GM21717 (cell line): ENCODE measurements around the gene HDAC5.

Experiments
- ATAC-seq: cut with Tn5 transposase; IDR thresholded peaks from one replicate; pipeline ENCODE4 v1.9.1; 2021; ENCODE audit warnings: mild to moderate bottlenecking, moderate library complexity; ENCODE audit not compliant: unreplicated experiment

HDAC5 gene

GRCh38 chr17:44091200-44091997 lies 32.0 kb downstream of the HDAC5 start:
- no peak for ATAC-seq

- no peak for ATAC-seq
Observed at GRCh38 chr17:44088254-44088653, 35.2 kb downstream of the HDAC5 start.

- ATAC-seq = no peak
Observed at GRCh38 chr17:44087319-44087718, 36.1 kb downstream of the HDAC5 start.

GRCh38 chr17:44086364-44087311 lies 36.8 kb downstream of the HDAC5 start:
- ATAC-seq = no peak

- ATAC-seq = no peak
Observed at GRCh38 chr17:44085908-44086307, 37.5 kb downstream of the HDAC5 start.

- no peak for ATAC-seq
Observed at GRCh38 chr17:44084921-44085320, 38.5 kb downstream of the HDAC5 start.

- ATAC-seq = no peak
Observed at GRCh38 chr17:44084131-44084538, 39.3 kb downstream of the HDAC5 start.

GRCh38 chr17:44083250-44083849 lies 40.1 kb downstream of the HDAC5 start:
- ATAC-seq = no peak

GRCh38 chr17:44082256-44082927 lies 41.0 kb downstream of the HDAC5 start:
- no peak for ATAC-seq

- no peak for ATAC-seq
Observed at GRCh38 chr17:44081681-44082080, 41.8 kb downstream of the HDAC5 start.

GRCh38 chr17:44079877-44080821 lies 43.3 kb downstream of the HDAC5 start:
- no peak for ATAC-seq

- ATAC-seq = no peak
Observed at GRCh38 chr17:44078412-44078811, 45.0 kb downstream of the HDAC5 start.

GRCh38 chr17:44077595-44077909 lies 45.9 kb downstream of the HDAC5 start:
- ATAC-seq = no peak

- ATAC-seq = no peak
Observed at GRCh38 chr17:44076716-44077594, 46.5 kb downstream of the HDAC5 start.

GRCh38 chr17:44075598-44076293 lies 47.7 kb downstream of the HDAC5 start:
- ATAC-seq = no peak

- no peak for ATAC-seq
Observed at GRCh38 chr17:44074911-44075285, 48.5 kb downstream of the HDAC5 start.

- ATAC-seq = no peak
Observed at GRCh38 chr17:44074231-44074910, 49.1 kb downstream of the HDAC5 start.

GRCh38 chr17:44071772-44072171 lies 51.7 kb downstream of the HDAC5 start:
- no peak for ATAC-seq
